Activated CD8-positive, alpha-beta memory T cell treated with anti-CD3 and anti-CD28 coated beads for 1 hour (primary cell): ENCODE results near the gene SLC26A1.

Experiments used
- DNase-seq, 2 donors: peaks; one replicate each; pipeline ENCODE4 v3.0.0-alpha.2; 2020; ENCODE audit warnings: low read depth in 1 of 2; ENCODE audit errors: extremely low read depth in 1 of 2

Gene SLC26A1

GRCh38 chr4:1030031-1030430 is 36.8 kb upstream of the SLC26A1 start:
- DNase-seq = no peak

- DNase-seq = no peak
Observed at GRCh38 chr4:1029529-1029928, 36.3 kb upstream of the SLC26A1 start.

- DNase-seq = no peak
Observed at GRCh38 chr4:1028574-1029220, 35.5 kb upstream of the SLC26A1 start.

- DNase-seq = no peak
Observed at GRCh38 chr4:1027915-1028238, 34.7 kb upstream of the SLC26A1 start.

- DNase-seq = no peak
Observed at GRCh38 chr4:1027219-1027914, 34.2 kb upstream of the SLC26A1 start.

GRCh38 chr4:1026115-1026514 is 32.9 kb upstream of the SLC26A1 start:
- no peak for DNase-seq

GRCh38 chr4:1024882-1025545 is 31.8 kb upstream of the SLC26A1 start:
- DNase-seq = no peak

- DNase-seq = no peak
Observed at GRCh38 chr4:1023895-1024740, 30.9 kb upstream of the SLC26A1 start.

GRCh38 chr4:1023075-1023640 is 30.0 kb upstream of the SLC26A1 start:
- DNase-seq = no peak

GRCh38 chr4:1022739-1023066 is 29.5 kb upstream of the SLC26A1 start:
- no peak for DNase-seq

- DNase-seq = no peak
Observed at GRCh38 chr4:1022051-1022738, 29.0 kb upstream of the SLC26A1 start.

GRCh38 chr4:1021386-1022050 is 28.3 kb upstream of the SLC26A1 start:
- DNase-seq = no peak

GRCh38 chr4:1019729-1020470 is 26.7 kb upstream of the SLC26A1 start:
- no peak for DNase-seq

GRCh38 chr4:1019320-1019719 is 26.1 kb upstream of the SLC26A1 start:
- DNase-seq = no peak

GRCh38 chr4:1018147-1019020 is 25.2 kb upstream of the SLC26A1 start:
- DNase-seq = no peak

- DNase-seq = no peak
Observed at GRCh38 chr4:1017706-1018105, 24.5 kb upstream of the SLC26A1 start.

GRCh38 chr4:1017211-1017610 is 24.0 kb upstream of the SLC26A1 start:
- DNase-seq = no peak

- no peak for DNase-seq
Observed at GRCh38 chr4:1015746-1016145, 22.5 kb upstream of the SLC26A1 start.
